T-helper 22 cell (primary cell): ENCODE measurements around the gene CENPT.

ENCODE experiments used
- DNase-seq: peaks from one replicate; pipeline ENCODE4 v3.0.0-alpha.2; 2020; ENCODE audit warnings: low read depth

The CENPT gene, protein sequence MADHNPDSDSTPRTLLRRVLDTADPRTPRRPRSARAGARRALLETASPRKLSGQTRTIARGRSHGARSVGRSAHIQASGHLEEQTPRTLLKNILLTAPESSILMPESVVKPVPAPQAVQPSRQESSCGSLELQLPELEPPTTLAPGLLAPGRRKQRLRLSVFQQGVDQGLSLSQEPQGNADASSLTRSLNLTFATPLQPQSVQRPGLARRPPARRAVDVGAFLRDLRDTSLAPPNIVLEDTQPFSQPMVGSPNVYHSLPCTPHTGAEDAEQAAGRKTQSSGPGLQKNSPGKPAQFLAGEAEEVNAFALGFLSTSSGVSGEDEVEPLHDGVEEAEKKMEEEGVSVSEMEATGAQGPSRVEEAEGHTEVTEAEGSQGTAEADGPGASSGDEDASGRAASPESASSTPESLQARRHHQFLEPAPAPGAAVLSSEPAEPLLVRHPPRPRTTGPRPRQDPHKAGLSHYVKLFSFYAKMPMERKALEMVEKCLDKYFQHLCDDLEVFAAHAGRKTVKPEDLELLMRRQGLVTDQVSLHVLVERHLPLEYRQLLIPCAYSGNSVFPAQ

DNA sequence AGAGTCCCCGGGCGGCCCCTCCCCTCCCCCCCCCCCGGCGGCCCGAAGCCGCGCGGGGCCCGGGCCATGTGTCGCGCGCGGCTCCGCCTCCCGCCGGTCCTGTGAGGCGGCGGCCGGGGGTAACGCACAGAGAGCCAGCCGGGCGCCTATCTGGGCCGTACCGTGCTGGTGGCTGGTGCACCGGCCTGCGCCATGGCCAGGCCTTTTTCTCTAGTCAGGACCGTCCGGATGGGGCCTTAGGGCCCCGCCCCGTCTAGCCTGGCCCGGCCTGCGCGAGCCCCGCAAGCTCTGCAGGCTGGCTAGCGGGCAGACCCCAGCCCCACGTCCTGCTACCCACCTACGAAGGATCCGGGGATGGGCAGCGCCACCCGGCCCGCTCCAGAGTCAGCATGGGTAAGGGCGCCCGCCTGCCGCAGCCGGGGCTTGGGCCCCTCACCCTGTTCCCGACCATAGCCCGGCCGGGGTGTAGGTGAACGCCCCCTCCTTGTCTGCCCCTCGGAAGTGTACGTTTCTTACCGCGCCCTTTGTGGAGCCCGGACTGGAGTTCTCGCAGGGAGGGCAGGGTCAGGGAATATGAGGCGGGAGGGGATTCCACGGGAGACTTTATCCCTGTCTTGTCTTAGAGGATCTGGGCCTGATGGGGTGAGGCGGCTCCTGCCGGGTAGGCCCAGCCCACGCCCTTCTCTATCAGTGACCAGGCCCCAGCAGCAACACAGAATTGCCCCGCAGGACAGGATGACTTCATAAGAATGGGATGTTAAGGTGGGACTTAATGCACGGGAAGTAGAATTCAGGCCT is at the start of gene CENPT:
CENPT (minus strand) TSS at position 630 of the 798 bp plus-strand sequence. CDS start 13,834 bp downstream, outside the sequence.
- DNase-seq: no peak

DNA sequence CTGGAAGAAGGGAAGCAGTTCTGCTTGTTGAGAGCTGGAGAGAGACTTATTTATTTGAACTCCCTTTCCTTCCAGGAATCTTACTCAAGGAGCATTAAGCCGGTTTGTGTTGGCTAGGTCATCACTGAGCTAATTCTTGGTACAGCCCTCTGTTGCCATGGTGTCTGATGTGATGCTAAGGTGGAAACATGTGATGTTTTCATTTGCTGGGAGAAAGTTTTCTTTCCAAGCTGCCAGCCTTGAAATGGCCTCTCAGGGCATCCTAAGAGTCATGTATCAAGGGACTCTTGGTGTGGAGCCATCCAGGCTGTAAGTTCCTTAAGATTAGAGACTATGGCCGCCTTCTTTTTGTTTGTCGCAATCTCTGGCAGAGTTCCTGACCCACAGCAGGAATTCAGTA is 49.7 kb upstream of the CENPT start:
- DNase-seq: no peak

DNA sequence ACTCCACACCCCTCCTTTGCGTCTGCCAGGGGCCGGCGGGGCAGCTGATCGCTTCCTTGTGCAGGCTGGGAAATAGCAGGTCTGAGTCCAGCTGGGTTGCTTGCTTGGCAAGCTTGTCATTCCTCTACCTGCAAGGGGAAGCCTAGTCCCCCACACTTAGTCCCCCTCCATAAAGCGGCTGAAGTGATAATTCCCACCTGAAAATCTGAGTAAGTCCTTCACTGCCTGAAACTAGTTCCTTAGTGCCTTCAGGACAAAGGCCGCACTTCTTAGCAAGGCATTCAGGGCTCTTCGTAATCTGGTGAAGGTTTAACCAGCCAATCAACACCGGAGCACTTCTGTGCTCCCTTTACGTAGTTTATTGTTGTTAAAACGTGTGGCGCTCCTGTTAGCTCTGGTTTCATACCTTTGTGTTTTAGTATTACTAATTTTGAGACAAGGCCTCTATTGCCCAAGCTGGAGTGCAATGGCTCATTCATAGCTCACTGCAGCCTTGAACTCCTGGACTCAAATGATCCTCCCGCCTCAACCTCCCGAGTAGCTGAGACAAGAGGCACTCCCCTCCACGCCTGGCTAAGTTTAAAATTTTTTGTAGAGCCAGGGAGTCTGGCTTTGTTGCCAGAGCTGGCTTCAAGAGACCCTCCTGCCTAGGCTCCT is 46.4 kb upstream of the CENPT start:
- no peak for DNase-seq

DNA sequence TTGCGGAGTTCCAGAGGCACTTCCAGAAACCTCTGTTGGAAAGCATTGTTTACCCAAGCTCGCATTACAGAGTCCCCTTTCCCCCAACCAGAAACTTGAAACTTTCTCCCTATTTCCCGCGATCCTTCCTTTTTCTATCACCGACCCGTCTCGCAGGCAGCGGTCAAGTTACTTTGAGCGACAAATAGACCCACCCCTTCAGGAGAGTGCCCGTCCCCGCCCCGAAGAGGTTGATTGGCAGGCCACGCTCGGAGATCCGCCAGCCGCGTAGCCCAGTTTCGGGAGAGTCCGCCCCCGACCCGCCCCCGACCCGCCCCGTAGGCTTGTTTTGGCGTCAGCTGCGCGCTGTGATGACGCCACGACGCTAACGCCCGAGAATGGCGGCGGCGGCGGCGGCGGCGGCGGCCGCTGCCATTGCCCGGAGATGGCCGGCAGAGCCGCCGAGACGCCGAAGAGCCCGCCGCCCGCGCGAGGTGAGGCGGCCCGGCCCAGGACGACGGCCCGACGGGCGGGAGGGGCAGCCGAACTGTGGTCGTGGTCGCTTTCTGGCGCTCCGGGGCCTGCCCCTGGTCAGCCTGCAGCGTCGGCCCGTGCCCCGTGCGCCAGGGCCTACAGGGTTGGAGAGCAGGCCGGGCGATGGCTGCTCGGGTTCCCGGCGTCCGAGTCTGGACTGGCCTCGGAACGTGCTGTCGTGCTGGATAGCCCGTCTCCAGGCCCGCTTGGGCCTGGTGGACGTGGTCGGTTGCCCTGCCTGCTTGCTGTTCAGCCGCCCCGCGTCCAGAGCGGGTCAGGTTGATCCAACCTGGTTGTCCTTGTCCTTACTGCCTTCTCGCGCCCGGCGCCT is 45.6 kb upstream of the CENPT start, which contains the start of gene PSKH1:
PSKH1 (plus strand) TSS at position 356 of the 844 bp plus-strand sequence. CDS start 15,496 bp downstream, outside the sequence.
- DNase-seq: peak; percentile 92

DNA sequence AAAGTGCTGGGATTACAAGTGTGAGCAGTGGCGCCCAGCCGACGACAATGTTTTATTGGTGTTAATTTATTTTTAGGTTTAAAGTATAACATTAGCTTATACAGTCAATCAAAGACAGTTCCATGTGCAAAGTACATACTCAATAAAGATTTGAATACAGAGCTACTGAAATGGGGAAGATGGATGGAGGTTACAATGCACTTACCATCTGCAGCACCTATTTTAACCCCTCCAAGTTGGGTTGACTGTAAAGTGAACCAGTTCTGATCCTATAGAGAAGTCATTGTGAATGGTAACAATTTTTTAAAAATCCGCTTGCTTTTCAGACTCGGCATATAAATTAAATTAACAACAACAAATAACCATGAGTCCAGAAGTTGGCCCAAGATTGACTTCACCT is 44.9 kb upstream of the CENPT start:
- no peak for DNase-seq

DNA sequence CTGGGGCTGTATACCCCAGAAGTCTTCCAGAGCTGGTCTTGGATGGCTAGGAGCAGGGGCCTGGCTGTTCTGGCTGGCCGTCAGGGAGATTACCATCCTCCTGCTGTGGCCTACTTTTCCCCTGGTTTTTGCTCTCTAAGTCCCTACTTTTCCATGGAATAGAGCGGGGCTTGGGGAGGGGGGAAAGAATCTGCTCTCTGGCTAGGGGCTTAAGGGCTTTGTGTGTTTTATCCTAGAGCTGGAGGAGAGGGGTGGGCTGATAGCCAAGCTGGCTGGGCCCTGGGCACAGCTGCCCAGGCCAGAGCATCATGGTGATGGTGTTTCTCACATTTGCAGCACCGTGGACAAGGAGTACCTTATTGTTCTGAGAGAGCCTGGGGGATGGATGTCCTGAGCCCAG is 40.8 kb upstream of the CENPT start:
- no peak for DNase-seq

DNA sequence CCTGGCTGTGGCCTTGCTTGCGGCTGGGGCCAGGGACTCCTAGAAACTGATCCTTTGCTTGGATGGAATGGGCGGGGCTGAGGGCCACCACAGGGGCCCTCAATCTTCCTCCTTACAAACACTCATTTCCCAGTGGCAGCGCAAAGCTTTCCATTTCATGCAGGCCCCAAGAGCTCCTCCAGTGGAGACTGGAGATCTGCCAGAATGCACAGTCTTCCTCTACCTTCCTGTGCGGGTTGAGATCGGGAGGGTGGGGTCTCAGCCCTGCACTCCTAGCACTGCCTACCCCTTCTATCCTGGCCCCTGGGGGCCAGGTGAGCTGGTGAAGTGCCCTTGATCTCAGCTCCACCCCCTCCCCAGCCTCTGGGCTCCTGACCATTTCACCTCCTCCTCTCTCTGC is 38.9 kb upstream of the CENPT start:
- DNase-seq: no peak

DNA sequence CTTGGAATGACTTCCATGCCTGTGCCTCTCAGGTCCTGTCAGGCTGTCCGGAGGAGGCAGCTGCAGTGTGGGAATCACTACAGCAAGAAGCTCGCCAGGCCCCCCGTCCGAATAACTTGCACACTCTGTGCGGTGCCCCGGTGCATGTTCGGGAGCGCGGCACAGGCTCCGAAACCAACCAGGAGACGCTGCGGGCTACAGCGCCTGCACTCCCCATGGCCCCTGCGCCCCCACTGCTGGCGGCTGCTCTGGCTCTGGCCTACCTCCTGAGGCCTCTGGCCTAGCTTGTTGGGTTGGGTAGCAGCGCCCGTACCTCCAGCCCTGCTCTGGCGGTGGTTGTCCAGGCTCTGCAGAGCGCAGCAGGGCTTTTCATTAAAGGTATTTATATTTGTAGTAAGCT is 38.5 kb upstream of the CENPT start:
- no peak for DNase-seq

DNA sequence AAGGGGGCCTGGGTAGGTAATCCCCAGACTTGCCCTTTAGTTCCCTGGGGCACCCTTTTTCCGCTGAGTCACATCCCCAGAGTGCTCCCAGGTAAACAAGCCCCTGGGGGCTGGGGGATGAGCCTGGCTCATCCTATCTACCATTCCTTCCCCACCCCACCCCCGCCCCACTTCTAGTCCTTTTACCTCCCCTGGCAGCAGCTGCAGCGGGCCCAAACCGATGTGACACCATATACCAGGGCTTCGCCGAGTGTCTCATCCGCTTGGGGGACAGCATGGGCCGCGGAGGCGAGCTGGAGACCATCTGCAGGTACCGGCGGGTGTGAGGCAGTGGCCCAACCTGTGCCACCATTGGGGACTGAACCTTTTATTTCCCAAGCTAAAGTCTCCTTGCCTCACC is 38.1 kb upstream of the CENPT start:
- no peak for DNase-seq

DNA sequence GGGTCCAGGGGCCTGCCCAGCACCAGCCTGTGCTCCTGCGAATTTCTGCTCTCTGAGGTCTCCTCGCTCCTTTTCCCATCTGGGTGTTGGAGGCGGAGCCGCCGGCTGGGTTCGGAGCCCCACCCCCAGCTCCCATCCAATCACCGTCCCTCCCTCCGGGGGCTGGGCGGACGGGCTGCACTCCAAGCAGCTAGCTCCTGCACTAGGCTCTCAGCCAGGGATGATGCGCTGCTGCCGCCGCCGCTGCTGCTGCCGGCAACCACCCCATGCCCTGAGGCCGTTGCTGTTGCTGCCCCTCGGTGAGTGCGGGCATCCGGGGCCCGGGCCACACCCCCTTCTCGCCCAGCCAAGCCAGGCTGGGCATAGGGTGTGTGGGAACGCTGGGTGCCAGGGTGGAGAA is 37.2 kb upstream of the CENPT start, which contains the start of gene NRN1L:
NRN1L (plus strand) TSS at position 202 of the 400 bp plus-strand sequence; CDS start at position 221, 19 bp downstream.
- no peak for DNase-seq

DNA sequence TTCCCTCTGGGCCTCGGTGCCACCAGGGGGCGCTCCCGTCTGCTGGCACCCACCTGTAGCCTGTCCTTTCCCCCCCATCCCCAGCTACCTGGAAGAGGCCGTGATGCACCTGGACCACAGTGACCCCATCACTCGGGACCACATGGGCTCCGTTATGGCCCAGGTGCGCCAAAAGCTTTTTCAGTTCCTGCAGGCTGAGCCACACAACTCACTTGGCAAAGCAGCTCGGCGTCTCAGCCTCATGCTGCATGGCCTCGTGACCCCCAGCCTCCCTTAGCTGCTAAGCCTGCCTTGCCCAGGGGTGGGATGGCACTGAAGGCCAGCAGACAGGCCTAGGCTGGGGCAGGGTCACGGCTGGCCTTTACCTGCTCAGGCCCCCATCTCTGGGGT is 36.4 kb upstream of the CENPT start:
- peak; percentile 26 for DNase-seq

DNA sequence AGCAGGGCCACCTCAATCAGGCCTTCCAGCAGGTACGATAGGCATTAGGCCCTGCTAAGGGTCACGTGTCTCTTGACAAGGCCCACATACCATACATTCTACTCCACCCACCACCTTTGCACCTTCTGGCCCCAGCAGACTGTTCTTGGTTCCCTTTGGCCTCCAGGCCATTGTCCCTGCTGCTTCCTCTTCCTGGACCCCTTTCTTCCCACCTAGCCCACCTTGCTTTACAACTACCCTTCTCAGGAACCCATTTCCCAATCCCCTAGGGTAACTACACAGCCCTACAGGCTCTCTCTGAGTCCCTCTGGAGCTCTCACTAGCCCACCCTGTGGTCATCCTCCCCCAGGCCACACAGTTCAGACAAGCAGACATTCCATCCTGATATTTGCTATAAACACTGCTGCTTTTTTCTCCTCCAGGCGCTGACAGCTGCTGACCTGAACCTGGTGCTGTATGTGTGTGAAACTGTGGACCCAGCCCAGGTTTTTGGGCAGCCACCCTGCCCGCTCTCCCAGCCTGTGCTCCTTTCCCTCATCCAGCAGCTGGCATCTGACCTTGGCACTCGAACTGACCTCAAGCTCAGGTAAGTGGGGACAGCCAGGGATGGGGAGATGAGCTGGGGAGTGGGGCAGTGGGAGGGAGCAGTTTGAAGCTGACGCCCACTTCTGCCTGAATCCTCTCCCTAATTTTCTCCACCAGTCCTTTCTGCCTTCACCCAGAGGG is 35.8 kb upstream of the CENPT start:
- no peak for DNase-seq

DNA sequence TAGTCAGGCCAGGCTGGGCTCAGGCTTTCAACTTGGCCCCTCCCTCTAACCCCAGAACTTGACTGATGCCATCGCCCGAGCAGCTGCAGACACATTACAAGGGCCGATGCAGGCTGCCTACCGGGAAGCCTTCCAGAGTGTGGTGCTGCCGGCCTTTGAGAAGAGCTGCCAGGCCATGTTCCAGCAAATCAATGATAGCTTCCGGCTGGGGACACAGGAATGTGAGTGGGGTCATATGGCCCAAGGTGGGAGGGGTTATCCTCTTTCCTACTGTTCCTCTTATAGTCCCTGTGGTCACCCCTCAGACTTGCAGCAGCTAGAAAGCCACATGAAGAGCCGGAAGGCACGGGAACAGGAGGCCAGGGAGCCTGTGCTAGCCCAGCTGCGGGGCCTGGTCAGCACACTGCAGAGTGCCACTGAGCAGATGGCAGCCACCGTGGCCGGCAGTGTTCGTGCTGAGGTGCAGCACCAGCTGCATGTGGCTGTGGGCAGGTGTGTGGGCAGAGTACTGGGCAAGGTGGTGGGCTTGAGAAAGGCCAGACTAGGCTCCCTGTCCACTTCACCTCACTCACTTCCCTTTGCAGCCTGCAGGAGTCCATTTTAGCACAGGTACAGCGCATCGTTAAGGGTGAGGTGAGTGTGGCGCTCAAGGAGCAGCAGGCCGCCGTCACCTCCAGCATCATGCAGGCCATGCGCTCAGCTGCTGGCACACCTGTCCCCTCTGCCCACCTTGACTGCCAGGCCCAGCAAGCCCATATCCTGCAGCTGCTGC is 35.1 kb upstream of the CENPT start:
- no peak for DNase-seq

DNA sequence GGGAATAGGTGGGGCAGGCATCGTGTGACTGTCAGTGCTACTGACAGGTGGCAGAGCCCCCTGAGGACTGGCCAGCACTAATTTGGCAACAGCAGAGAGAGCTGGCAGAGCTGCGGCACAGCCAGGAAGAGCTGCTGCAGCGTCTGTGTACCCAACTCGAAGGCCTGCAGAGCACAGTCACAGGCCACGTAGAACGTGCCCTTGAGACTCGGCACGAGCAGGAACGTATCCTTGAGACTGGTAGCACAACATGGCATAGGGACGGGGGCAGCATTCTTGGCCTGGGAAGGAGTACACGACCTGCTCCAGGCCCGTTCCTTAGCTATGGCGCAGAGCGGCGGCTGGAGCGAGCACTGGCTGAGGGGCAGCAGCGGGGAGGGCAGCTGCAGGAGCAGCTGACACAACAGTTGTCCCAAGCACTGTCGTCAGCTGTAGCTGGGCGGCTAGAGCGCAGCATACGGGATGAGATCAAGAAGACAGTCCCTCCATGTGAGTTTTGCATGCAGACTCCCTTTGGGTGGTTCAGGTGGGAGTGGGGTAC is 34.2 kb upstream of the CENPT start:
- DNase-seq: no peak

DNA sequence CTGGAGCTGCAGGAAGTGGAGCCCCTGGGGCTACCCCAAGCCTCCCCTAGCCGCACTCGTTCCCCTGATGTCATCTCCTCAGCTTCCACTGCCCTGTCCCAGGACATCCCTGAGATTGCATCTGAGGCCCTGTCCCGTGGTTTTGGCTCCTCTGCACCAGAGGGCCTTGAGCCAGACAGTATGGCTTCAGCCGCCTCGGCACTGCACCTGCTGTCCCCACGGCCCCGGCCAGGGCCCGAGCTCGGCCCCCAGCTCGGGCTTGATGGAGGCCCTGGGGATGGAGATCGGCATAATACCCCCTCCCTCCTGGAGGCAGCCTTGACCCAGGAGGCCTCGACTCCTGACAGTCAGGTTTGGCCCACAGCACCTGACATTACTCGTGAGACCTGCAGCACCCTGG is 33.1 kb upstream of the CENPT start:
- no peak for DNase-seq

DNA sequence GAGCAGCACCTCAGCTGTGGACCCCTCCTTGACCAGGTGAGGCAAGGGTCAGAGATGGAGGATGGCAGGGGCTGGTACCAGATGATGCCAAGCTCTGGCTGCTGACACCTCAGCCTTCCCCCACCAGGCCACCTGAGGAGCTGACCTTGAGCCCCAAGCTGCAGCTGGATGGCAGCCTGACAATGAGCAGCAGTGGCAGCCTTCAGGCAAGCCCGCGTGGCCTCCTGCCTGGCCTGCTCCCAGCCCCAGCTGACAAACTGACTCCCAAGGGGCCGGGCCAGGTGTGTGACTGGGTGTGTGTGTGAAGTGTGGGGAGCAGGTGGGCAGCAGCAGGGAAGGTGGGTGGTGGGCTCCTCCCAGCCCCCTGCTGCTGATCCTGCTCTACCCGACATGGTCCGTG is 32.4 kb upstream of the CENPT start:
- no peak for DNase-seq

DNA sequence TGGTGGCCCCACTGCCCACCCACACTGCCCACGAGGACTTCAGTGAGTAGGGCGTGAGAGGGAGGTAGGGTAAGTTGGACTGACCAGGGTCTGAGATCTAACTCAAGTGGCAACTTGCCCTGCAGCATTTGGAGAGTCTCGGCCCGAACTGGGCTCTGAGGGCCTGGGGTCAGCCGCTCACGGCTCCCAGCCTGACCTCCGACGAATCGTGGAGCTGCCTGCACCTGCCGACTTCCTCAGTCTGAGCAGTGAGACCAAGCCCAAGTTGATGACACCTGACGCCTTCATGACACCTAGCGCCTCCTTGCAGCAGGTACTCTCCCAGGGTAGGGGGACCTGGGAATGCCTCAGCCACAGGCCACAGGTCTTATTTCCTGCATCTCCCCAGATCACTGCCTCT is 32.0 kb upstream of the CENPT start:
- DNase-seq: no peak

DNA sequence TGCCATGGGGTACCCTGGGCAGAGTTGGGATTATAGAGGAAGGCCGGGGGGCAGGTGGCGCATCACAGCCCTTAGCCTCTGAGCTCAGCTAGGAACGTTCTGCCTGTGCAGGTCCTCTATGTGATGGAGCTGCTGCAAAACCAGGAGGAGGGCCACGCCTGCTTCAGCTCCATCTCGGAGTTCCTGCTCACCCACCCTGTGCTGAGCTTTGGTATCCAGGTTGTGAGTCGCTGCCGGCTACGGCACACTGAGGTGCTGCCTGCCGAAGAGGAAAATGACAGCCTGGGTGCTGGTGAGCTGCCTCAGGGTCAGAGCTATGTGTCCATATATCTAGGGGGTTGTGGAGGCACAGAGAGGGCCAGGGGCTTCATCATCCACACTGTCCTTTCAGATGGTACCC is 31.4 kb upstream of the CENPT start:
- DNase-seq: no peak

DNA sequence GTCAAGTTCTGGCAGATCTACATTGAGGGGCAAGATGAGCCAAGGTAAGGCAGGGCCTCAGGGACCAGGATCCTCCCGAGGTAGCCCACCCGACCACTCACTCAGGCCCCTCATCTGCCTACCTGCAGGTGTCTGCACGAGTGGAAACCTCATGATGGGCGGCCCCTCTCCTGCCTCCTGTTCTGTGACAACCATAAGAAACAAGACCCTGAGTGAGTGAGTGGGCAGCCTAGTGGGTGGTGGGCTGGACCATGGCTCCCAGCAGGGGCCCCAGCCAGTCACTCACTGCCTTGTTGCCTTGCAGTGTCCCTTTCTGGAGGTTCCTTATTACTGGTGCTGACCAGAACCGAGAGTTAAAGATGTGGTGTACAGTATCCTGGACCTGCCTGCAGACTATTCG is 30.7 kb upstream of the CENPT start:
- no peak for DNase-seq

DNA sequence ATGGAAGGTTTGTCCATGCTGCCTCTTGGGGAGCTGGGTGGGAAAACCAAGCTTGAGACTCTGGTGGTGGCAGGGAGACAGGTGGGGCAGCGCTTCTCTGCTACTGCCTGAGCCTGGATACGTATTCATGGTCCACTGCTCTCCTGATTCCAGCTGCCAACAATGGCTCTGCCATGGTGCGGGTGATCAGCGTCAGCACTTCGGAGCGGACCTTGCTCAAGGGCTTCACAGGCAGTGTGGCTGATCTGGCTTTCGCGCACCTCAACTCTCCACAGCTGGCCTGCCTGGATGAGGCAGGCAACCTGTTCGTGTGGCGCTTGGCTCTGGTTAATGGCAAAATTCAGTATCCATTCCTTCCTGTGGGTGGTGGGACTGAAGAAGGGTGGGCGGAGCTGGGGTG is 29.6 kb upstream of the CENPT start:
- no peak for DNase-seq
